IPS-NIHi7 (cell line): ENCODE measurements around the gene UNC13A.

ENCODE experiments used
- DNase-seq: peaks from one replicate; pipeline ENCODE4 v3.0.0; 2012; ENCODE audit warnings: mixed read lengths; ENCODE audit errors: extremely low spot score

Gene UNC13A

GRCh38 chr19:17626456-17627015, 61.6 kb downstream of the UNC13A start:
- no peak for DNase-seq

GRCh38 chr19:17625980-17626379, 62.2 kb downstream of the UNC13A start:
- DNase-seq: no peak

- DNase-seq: no peak
Observed at GRCh38 chr19:17625043-17625442, 63.1 kb downstream of the UNC13A start.

- no peak for DNase-seq
Observed at GRCh38 chr19:17624314-17624991, 63.7 kb downstream of the UNC13A start.

- DNase-seq: no peak
Observed at GRCh38 chr19:17623224-17623935, 64.8 kb downstream of the UNC13A start.

- no peak for DNase-seq
Observed at GRCh38 chr19:17620696-17621095, 67.5 kb downstream of the UNC13A start.

GRCh38 chr19:17618936-17619335, 69.2 kb downstream of the UNC13A start:
- no peak for DNase-seq

- DNase-seq: no peak
Observed at GRCh38 chr19:17618281-17618903, 69.8 kb downstream of the UNC13A start.

GRCh38 chr19:17617807-17618192, 70.4 kb downstream of the UNC13A start:
- DNase-seq: no peak

GRCh38 chr19:17616961-17617806, 71.0 kb downstream of the UNC13A start:
- DNase-seq: peak; percentile 84

- no peak for DNase-seq
Observed at GRCh38 chr19:17616686-17616960, 71.5 kb downstream of the UNC13A start.

GRCh38 chr19:17615889-17616685, 72.1 kb downstream of the UNC13A start:
- no peak for DNase-seq

- no peak for DNase-seq
Observed at GRCh38 chr19:17614476-17614875, 73.7 kb downstream of the UNC13A start.

- no peak for DNase-seq
Observed at GRCh38 chr19:17611462-17612244, 76.5 kb downstream of the UNC13A start.

- peak; percentile 59 for DNase-seq
Observed at GRCh38 chr19:17610384-17610783, 77.8 kb downstream of the UNC13A start.

GRCh38 chr19:17607936-17608335, 80.2 kb downstream of the UNC13A start:
- DNase-seq: no peak

- peak; percentile 48 for DNase-seq
Observed at GRCh38 chr19:17606590-17607185, 81.5 kb downstream of the UNC13A start.

- peak; percentile 95 for DNase-seq
Observed at GRCh38 chr19:17605761-17606589, 82.2 kb downstream of the UNC13A start.

- no peak for DNase-seq
Observed at GRCh38 chr19:17605117-17605516, 83.0 kb downstream of the UNC13A start.
